Fibroblast of the conjunctiva (primary cell): Measurements from ENCODE around the gene BSG.
A peak's percentile ranks its signal among the peaks of the same experiment; 100 is the strongest.

ENCODE experiments used
- DNase-seq: peaks from one replicate; pipeline ENCODE4 v3.0.0-alpha.2; 2010; ENCODE audit warnings: low read depth

BSG gene

GRCh38 chr19:572140-572742 lies at the start of gene BSG:
BSG (plus strand) TSS chr19:572596; CDS start chr19:572635, 39 bp downstream.
- peak; percentile 96 for DNase-seq

- DNase-seq, result no peak
These were observed 49.7 kb upstream of the BSG start for GRCh38 chr19:522726-523125.

GRCh38 chr19:524062-524674 lies 48.2 kb upstream of the BSG start:
- DNase-seq, result no peak

- no peak for DNase-seq
These were observed 47.4 kb upstream of the BSG start for GRCh38 chr19:525029-525428.

- no peak for DNase-seq
These were observed 46.5 kb upstream of the BSG start for GRCh38 chr19:525857-526419.

GRCh38 chr19:530134-531008 lies 42.0 kb upstream of the BSG start:
- no peak for DNase-seq

- peak; percentile 69 for DNase-seq
These were observed 41.2 kb upstream of the BSG start for GRCh38 chr19:531009-531752.

- no peak for DNase-seq
These were observed 40.4 kb upstream of the BSG start, which contains the start of gene CDC34 for GRCh38 chr19:531753-532560. CDC34 (plus strand) TSS chr19:531760; CDS start chr19:531932, 172 bp downstream.

GRCh38 chr19:532561-533363 lies 39.6 kb upstream of the BSG start:
- peak; percentile 52 for DNase-seq

- DNase-seq, result no peak
These were observed 38.9 kb upstream of the BSG start for GRCh38 chr19:533364-534058.

- no peak for DNase-seq
These were observed 38.3 kb upstream of the BSG start for GRCh38 chr19:534088-534487.

GRCh38 chr19:535017-535835 lies 37.2 kb upstream of the BSG start:
- DNase-seq, result no peak

- DNase-seq, result no peak
These were observed 36.1 kb upstream of the BSG start for GRCh38 chr19:536031-536880.

GRCh38 chr19:536881-537404 lies 35.5 kb upstream of the BSG start:
- DNase-seq, result no peak

- DNase-seq, result no peak
These were observed 33.6 kb upstream of the BSG start for GRCh38 chr19:538641-539428.

- no peak for DNase-seq
These were observed 32.9 kb upstream of the BSG start for GRCh38 chr19:539429-540030.
